ENCODE data around the gene CHSY1.

Gene CHSY1

DNA sequence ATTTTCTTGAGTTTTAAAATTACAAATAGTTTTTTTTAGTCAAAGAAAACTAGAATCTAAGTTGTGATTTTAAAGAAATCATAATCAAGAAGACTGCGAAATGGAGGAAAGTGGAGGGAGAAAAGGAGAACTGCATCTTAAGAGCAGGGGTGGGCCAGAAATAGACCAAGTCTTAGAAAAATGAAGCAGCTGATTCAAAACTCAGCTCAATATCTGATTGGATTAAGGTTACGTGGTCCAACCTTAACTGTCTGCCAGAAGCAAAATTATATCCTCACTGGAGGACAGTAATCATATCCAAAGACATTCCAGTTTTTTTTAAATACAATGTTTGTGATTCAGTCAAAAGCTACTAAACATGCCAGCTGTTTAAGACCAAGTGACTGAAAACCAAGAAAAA, 41.4 kb downstream of the CHSY1 start:
- no peak for DNase-seq

DNA sequence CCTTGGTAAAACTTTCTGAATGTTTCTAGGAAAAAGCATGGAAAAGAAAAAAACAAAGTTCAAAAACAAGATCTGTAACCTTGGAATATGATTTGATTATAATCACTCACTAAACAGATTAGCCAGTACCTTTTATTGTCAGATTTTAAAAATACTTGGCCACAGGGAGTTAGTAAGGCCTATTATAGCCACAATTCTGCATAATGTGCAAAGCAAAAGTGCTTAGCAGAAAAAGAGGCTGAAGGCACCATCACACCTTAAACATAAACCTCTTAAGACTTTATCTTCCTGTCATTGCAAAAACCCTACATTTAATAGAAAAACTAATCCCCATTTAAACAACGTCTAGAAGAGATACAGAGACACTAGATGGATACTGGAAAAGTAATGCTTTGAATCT, 41.8 kb downstream of the CHSY1 start:
- DNase-seq, result no peak

GRCh38 chr15:101209285-101209845, 42.5 kb downstream of the CHSY1 start:
- DNase-seq, result no peak

DNA sequence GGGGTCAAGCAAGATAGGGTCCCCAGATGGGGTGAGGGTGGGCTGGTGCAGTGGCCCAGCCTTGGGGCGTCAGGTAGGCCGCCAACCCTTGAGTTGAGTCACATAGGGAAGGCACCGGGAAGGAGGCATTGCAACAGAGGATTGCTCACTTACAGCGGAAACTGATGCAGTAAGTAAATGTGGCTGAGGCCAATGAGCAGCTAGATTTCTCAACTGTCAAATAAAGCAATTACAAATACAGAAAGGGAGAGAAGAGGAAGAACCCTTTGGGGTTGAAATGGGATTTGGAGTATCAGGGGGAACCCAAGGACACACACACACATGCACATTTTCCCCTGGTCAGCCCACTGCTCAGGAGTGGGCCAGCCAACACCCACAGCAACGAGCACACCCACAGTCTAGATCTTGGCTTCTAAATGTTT, 44.0 kb downstream of the CHSY1 start:
- DNase-seq, result no peak

- DNase-seq, result no peak
These were observed 45.7 kb downstream of the CHSY1 start for GRCh38 chr15:101206176-101206591.

GRCh38 chr15:101204739-101205535, 46.9 kb downstream of the CHSY1 start:
- DNase-seq, result no peak

- DNase-seq, result no peak
These were observed 48.1 kb downstream of the CHSY1 start for GRCh38 chr15:101203607-101204189.

- DNase-seq, result no peak
These were observed 48.7 kb downstream of the CHSY1 start for GRCh38 chr15:101203029-101203573.

- DNase-seq, result peak; percentile 43
These were observed 50.3 kb downstream of the CHSY1 start for GRCh38 chr15:101201411-101202174.

- no peak for DNase-seq
These were observed 51.7 kb downstream of the CHSY1 start for GRCh38 chr15:101200181-101200580.

DNA sequence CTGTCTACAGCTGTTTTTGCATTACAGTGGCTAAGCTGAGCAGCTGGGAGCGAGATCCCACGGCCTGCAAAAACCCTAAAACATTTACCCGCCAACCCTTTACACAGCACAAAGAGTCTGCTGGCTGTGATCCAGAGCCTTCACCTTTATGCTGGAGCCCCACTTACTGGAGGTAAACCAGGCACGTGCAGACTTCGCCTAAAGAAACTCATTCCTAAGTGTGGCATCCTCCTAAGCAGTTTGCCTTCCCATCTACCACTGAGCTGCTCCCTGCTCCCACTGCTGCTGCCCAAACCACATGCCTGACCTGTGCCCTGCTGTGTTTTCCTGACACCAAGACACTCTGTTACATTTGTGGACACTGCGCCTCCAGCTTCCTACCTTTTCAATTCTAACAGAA, 53.0 kb downstream of the CHSY1 start:
- DNase-seq, result peak; percentile 25

DNA sequence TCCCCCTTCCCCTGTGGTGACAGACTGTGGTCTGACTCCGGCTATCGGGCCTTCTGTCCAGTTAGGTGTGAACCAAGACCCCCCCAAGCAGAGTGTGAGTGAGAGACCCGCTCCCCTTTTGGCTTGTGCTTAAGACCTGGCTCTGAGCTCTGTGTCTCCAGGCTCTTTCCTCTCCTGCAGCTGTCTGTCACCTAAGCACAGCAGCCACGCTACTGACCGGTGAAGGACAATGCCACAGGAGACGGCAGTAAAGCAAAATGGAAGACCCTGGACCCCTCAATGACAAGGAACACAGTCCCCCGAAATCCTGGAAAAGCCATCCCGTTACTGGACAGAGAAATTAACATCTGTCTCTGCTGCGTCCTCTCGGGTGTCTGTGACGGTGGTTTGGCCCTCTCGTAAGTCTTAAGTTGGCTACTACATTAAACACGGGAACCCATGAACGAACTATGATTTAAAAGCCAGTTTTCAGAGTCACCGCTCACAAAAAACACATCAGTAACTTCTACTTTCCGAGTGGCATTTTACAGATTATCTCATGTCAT, 53.7 kb downstream of the CHSY1 start:
- DNase-seq, result no peak

DNA sequence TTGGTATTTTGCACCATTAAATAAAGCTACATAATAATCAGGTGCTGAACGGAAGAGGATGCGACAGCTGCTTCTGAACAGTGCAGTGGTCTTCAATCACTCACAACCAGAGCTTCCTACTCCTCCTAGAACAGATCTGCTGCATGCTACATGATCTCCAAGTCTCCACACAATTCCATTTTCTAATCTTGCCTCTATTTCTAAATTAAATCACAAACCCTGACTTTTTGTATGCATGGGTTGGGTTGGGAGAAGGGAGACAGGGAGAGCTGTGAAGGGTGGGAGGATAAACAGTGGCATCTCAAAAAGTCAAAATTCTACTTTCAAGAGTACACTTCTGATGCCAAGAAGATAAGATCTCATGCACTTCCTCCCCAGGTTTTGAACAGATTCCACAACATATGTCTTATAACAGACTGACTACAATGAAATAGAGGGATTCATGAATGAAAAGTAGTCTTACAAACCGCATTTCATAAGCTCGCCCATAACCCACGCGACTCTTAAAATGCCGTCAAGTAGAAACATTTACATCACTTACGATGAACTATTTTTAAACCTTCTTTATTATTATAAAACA, 57.2 kb downstream of the CHSY1 start:
- DNase-seq, result no peak

GRCh38 chr15:101193806-101194545, 57.9 kb downstream of the CHSY1 start:
- no peak for DNase-seq

- no peak for DNase-seq
These were observed 58.7 kb downstream of the CHSY1 start for GRCh38 chr15:101193120-101193644.

- DNase-seq, result no peak
These were observed 59.8 kb downstream of the CHSY1 start for GRCh38 chr15:101192081-101192480.

- DNase-seq, result no peak
These were observed 60.6 kb downstream of the CHSY1 start for GRCh38 chr15:101191242-101191641.

DNA sequence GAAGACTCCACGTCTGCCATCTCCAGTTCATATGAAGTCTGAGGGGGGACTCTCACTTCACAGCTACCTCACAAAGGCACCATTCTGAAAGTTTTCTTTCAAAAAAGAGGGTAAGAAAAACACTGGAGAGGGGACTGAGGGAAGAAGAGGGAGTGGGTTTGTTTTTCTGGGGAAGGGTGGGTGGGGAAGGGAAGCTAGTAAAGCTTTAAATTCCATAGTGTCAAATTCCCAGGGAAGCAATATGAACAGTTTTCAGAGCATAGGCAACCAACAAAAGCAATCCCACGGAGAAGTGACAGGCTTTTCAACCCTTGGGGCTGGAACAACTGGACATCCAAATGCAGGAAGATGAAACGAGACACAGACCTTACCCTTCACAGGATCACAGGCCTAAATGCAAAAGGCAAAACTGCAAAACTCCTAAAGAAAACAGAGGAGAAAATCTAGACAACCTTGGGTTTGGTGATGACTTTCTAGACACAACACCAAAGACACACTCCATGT, 61.7 kb downstream of the CHSY1 start:
- no peak for DNase-seq

GRCh38 chr15:101189409-101190091, 62.3 kb downstream of the CHSY1 start:
- DNase-seq, result no peak

DNA sequence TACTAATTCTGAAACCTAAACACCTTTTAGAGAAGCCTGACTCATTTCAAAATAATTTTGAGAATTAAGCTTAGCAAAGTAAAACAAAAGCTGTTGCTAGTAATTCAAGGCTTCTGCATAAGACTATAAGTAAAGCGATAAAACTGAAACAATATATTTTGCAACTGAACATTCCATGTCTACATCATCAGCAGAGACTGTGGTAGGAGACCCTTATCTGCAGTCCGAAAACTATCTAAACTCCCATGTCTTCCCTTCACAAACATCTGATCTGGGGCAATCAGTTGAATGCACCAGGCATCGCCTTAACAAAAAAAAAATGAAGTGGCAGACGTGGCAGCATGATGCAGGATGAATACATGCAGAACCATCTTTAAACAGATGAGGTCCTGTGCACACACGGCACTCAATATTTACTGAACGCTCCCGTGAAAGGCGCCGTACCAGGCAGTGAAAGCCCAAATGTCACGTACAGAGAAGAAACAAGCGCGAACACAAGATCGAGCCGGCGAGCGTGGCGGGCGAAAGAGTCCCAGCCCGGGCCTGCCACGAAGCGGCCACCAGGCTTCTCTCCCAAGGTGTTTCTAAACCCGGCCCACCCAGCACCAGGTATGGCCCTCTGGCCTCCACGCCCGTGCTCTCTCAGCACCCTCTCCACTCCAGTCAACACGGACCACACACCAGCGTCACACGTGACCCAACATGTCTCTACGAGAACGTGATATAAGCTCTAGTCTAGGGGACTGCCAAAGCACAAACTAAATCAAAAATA, 63.0 kb downstream of the CHSY1 start:
- no peak for DNase-seq

All from NCI-H69 (cell line).